T-helper 22 cell (primary cell): ENCODE measurements around the gene FIGN.

ENCODE experiments used
- DNase-seq: peaks from one replicate; pipeline ENCODE4 v3.0.0-alpha.2; 2020; ENCODE audit warnings: low read depth

The FIGN gene, protein sequence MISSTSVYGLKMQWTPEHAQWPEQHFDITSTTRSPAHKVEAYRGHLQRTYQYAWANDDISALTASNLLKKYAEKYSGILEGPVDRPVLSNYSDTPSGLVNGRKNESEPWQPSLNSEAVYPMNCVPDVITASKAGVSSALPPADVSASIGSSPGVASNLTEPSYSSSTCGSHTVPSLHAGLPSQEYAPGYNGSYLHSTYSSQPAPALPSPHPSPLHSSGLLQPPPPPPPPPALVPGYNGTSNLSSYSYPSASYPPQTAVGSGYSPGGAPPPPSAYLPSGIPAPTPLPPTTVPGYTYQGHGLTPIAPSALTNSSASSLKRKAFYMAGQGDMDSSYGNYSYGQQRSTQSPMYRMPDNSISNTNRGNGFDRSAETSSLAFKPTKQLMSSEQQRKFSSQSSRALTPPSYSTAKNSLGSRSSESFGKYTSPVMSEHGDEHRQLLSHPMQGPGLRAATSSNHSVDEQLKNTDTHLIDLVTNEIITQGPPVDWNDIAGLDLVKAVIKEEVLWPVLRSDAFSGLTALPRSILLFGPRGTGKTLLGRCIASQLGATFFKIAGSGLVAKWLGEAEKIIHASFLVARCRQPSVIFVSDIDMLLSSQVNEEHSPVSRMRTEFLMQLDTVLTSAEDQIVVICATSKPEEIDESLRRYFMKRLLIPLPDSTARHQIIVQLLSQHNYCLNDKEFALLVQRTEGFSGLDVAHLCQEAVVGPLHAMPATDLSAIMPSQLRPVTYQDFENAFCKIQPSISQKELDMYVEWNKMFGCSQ

DNA sequence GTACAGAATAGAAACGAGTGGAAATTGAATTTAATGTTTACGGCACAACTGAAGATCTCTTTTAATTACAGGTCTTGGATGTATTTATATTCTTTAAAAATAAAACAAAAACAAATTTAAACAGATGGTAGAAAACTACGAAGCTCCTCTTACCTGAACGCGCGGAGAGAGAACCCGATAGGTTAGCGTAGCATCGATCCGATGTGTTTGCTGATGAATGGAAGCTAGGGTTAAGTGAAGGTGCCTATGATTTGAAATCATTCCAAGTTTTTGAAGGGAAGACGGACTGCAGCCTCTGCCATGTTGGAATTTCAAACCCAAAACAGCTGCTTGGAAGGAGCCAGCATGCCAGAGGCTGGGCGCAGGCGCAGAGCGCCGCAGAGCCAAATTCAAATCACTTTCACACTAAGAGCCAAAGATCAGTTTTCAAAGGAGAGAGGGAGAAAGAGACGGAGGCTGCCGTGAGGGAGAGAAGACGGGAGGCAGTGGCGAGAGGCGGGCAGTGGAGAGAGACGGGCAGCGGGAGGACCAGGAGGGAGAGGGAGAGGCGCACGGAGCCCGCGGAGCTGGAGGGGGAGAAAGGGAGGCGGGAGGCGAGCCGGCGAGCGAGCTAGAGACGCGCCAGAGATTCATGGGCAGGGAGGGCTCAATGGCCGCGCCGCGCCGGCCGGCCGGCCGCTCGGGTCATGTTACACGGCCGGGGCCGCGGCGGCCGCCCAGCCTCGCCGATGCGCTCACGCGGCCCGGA lies at the start of gene FIGN:
Gene FIGN (minus strand): TSS at position 324 of the 748 bp plus-strand sequence. CDS start 1,081 bp downstream, outside the sequence.
- DNase-seq, result no peak

GRCh38 chr2:163785162-163785561 lies 49.4 kb upstream of the FIGN start:
- no peak for DNase-seq

GRCh38 chr2:163779970-163780597 lies 44.3 kb upstream of the FIGN start:
- no peak for DNase-seq

- no peak for DNase-seq
Observed at GRCh38 chr2:163778045-163778781, 42.4 kb upstream of the FIGN start.

- no peak for DNase-seq
Observed at GRCh38 chr2:163775304-163775703, 39.5 kb upstream of the FIGN start.

- no peak for DNase-seq
Observed at GRCh38 chr2:163774862-163775261, 39.1 kb upstream of the FIGN start.

DNA sequence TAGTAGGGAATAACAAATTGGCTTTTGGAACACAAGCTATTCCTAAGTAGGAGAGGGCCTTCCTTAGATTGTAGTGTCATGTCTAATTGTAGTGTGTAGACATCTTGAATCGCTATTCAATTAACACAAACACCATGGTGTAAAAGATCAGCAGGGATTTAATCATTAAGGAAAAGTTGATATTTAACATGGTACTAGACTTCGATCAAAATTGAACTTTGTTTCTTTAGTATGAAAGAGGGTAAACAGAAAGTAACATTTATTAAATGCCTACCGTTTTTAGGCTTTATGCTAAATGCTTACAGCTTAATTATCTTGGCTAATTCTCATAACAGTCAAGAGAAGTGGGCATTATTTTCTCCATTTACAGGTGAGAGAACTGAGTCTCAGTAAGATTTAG lies 37.5 kb upstream of the FIGN start:
- DNase-seq, result no peak

DNA sequence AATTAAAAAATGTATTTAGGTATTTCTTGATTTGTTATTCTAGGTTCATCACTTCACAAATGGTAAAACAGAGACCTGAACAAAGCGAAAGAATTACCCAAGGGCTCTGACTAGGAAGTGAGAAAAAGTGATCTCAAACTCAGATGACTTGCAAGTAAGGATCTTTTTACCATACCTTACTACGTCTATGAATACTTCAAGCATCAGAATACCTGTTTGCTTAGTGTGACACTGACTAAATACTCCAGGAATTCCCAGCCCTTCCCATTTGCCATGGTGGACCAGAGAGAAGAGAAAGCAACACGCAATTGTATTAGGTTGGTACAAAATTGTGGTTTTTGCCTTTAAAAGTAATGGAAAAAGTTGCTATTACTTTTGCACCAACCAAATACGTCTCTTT lies 35.8 kb upstream of the FIGN start:
- DNase-seq, result no peak

DNA sequence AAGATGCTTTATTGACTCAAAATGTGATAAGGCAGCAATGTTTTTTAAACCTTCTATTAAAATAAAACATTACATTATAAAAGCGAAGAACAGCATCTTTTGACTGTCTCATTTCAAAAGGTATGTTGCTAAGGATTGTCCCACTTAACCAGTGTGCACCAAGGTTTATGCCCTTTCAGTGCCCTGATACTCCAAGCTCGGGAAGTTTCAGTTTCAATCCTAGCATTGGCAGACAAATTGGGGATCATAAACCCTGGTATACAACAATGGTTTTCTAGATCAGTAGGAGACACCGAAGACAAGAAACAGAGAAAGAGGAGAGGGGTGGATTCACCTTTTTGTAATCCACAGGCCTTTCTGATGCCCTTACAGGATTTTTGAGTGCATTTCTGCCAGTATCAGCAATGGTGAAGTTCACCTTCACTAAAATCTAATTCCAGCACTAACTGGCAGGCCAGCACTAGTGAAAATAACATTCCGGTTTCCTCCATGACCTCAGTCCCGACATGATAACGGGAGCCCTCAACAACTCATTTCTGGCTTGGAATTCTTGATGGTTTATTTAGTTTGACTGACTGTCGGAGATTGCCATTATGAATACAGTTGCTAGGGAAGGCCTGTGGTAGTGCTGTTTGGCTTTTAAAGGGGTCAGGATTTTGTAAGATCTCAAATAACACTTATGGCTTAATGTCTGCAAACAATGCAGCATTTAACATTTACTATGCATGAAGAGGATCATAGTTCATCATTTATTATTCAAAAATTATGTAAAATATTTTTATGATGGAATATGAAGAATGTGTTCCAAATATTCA lies 33.3 kb upstream of the FIGN start:
- no peak for DNase-seq

- no peak for DNase-seq
Observed at GRCh38 chr2:163767097-163767496, 31.3 kb upstream of the FIGN start.

GRCh38 chr2:163764566-163764965 lies 28.8 kb upstream of the FIGN start:
- no peak for DNase-seq

- DNase-seq, result no peak
Observed at GRCh38 chr2:163759013-163759412, 23.2 kb upstream of the FIGN start.

DNA sequence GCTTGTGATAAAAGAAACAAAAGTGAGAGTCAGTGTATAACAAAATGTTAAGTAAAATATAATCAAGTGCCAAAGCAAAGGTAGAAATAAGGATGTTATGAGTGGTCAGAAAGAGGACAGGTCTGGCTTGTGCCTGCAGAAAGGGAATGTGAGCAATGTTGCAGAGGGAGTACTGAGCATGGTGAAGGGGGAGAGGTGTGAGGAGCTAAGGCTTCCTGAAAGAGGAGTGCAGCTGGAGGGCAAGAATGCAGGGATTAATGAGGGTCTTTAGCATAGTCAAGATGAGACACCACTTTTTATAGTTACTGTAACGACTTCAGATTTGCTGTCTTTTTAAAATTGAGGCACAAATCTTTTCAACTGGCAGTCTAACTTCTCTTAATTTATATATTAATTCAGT lies 22.0 kb upstream of the FIGN start:
- DNase-seq, result no peak

DNA sequence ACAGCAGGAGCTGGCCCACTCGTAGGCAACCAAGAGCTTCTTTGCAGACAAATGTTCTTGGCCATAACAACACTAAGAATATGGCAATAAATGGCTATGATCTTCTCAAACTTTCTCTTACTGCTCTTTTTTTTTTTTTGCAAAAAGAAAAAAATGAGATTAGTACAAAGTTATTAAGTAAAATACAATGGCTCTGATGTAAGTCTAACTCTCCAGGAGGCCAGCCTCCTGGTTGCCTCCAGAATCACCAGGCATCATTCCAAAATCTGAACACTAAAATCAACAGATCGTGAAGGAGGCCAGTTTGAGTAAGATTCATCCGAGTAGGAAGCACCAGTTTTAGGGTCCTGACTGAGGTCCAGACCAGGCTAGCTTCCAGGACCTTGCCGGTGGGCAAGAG lies 20.8 kb upstream of the FIGN start:
- no peak for DNase-seq

GRCh38 chr2:163755366-163755765 lies 19.6 kb upstream of the FIGN start:
- DNase-seq, result no peak

DNA sequence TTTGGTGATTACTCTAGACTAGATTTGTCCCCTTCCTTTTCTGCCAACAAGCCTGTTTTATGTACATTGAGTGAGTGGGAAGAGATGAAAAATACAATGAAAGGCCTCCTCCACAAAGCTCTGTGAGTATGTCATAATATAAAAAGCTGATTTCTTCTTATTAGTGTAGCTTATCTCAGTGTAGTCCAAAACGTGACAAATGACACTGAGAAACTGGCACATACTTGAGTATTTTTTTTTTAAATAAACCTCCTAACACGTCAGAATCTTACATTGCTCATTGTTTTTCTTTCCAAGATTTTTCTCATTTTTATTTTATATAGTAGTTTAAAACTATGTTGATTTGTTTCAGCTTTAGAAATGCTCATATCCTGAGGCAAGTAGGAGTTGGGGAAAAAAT lies 17.9 kb upstream of the FIGN start:
- no peak for DNase-seq

DNA sequence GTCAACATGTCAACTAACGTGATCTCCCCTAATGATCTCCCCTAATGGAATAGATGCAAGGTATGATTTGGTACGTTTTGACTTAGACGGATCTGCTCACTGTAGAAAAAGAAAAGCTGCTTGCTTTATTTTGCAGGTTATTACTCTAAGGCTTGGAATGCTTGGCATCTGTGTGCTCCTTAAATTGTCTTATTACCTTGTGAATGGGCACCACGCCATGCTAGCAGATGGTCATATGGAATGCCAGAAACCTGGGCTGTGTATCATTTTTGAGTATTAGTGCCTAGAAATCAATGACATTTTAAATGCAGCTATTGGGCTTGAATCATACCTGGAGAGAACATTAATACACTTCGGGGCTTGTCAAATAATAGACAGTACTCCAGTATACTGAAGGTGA lies 16.5 kb upstream of the FIGN start:
- DNase-seq, result no peak

GRCh38 chr2:163751696-163752095 lies 15.9 kb upstream of the FIGN start:
- no peak for DNase-seq

DNA sequence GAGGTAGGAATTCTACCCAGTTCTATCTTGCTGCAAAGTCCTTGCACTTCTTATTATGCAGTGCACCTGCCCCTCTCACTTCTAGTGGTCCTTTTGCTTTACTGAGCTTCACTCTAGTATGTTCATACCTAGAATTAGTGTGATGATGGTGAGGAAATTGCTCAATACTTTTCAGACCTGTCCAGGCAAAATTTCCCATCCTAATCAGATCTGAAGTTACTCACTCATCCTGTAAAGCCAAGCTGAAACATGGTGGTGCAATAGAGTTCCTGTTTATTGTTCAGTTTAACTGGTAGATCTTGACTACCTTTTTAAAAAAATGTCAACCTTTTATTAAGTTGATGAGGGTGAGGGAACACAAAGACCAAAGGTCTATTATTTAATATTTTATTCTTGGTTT lies 12.6 kb upstream of the FIGN start:
- DNase-seq, result no peak

GRCh38 chr2:163741435-163741834 lies 5.6 kb upstream of the FIGN start:
- no peak for DNase-seq

DNA sequence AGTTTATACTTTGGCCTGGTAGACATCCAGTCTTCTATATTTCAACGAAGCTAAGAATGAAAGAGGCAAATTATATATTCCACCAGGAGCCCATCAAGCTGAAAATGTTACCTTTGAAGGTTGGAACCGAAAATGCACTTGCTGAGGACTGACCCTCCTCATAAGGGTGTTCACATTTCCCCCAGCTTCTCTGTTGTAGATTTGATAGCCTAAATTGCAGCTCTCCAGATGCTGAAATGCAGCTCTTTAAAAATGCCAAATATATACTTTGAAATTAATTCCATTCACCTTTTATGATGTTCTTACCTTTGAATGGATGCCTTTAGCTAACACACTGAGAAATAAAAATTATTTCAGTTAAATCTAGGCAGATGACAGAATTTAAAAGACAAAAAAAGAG lies 1.8 kb upstream of the FIGN start:
- DNase-seq, result no peak
